Activated CD4-positive, alpha-beta memory T cell treated with anti-CD3 and anti-CD28 coated beads for 36 hours (primary cell): ENCODE data around the gene GMEB1. TPM values are rescaled to one million over a fixed set of nuclear protein-coding genes. Genes with fewer than 3 reads are reported as not detected.
A peak's percentile ranks its signal among the peaks of the same experiment; 100 is the strongest.
"Not testable (repeated sequence)": the region's sequence is repeated elsewhere in the genome, so short reads cannot be mapped to it uniquely, and the experiment has no call there.

Experiments
- CTCF ChIA-PET: fragments of 350-600 bp; sonication (Branson Sonifier 250); formaldehyde crosslinking; loops from one replicate; lab custom pipeline; 2021; ENCODE audit warnings: antibody characterized with exemption, inconsistent platforms; lab: Charles Lee
- POLR2A ChIA-PET: fragments of 350-600 bp; sonication (Branson Sonifier 250); formaldehyde crosslinking; loops from one replicate; lab custom pipeline; 2021; ENCODE audit warnings: antibody characterized with exemption; lab: Charles Lee
- DNase-seq: peaks from one replicate; pipeline ENCODE4 v3.0.0-alpha.2; 2020
- H3K27ac Mint-ChIP-seq: one replicate; pipeline ENCODE4 v1.8.0; 2021; ENCODE audit warnings: mixed read lengths
- H3K27me3 Mint-ChIP-seq: one replicate; pipeline ENCODE4 v1.8.0; 2021; ENCODE audit warnings: mixed read lengths
- H3K36me3 Mint-ChIP-seq: one replicate; pipeline ENCODE4 v1.8.0; 2021; ENCODE audit warnings: mixed read lengths
- H3K4me1 Mint-ChIP-seq: one replicate; pipeline ENCODE4 v1.8.0; 2021; ENCODE audit warnings: low read depth, mixed read lengths
- H3K4me3 Mint-ChIP-seq: one replicate; pipeline ENCODE4 v1.8.0; 2021; ENCODE audit warnings: mild to moderate bottlenecking, mixed read lengths
- H3K9me3 Mint-ChIP-seq: one replicate; pipeline ENCODE4 v1.8.0; 2021; ENCODE audit warnings: mixed read lengths
- intact Hi-C: fragments of 100-400 bp; cut with micrococcal nuclease; formaldehyde crosslinking; loops from one replicate; pipeline ENCODE4 v1.15.1; 2023
- total RNA-seq, 2 experiments: library from RNA; stranded (reverse); gene quantifications; one replicate each; pipeline ENCODE4 v1.2.3, GENCODE V29; 2021

GMEB1 gene, protein sequence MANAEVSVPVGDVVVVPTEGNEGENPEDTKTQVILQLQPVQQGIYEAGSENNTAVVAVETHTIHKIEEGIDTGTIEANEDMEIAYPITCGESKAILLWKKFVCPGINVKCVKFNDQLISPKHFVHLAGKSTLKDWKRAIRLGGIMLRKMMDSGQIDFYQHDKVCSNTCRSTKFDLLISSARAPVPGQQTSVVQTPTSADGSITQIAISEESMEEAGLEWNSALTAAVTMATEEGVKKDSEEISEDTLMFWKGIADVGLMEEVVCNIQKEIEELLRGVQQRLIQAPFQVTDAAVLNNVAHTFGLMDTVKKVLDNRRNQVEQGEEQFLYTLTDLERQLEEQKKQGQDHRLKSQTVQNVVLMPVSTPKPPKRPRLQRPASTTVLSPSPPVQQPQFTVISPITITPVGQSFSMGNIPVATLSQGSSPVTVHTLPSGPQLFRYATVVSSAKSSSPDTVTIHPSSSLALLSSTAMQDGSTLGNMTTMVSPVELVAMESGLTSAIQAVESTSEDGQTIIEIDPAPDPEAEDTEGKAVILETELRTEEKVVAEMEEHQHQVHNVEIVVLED
- total RNA-seq: 10 to 100 TPM; 21.4 to 22.6 TPM

DNA sequence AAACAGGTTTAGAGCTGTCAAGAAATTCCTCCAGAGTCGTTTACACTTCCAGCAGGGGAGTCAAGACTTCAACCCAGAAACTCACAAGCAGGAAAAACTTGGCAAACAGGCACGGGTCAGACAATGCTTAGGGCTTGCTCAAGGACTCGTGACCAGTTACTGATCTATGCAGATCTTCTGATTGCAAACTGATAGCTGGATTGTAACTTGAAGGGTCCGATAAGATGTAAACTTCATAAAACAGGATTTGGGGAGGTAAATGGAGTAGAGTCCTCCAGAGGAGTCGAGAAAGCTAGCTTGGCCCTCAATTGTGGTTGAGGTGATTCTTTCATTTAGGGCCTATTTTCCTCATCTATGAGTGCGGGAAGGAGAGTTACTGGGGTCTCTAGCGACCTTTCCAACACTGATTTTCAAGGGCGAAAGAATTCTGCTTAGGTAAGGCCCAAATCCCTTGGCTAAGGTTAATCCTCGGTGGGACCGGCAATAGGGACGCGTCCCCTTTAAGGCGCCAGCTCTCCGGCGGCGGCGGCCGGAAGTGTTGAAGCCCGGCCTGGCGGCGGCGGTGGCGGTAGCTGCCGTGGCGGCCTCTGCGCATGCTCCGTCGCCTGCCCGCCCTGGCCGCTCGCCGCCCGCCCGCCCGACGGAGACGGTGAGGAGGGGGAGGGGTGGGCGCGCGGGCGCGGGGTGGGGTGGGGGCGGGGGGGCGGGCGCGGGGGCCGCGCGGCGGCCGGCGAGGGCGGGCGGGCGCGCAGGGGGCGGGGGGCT, at the start of gene GMEB1:
Gene GMEB1, plus strand, starts transcription at position 594 of the 765 bp plus-strand sequence. CDS start 14,829 bp downstream, outside the sequence.
- Mint-ChIP-seq H3K27ac (peak within 1 kb of the TSS; percentile 99), H3K27me3 (no peaks in the 10 kb centered on the region), H3K36me3 (no peaks in the 10 kb centered on the region), H3K9me3 (no peaks in the 10 kb centered on the region), H3K4me3 (peak within 1 kb of the TSS; percentile 95), H3K4me1 (peaks cover 12% of the 10 kb centered on the region)
- DNase-seq: peak; percentile 91
- CTCF ChIA-PET: interaction anchor here (0.7 to 2.8 kb wide), 5 partner anchors 25 to 209 kb away, joined by 3 to 12 read pairs (median 4); partner anchors contain the start of genes TAF12 and YTHDF2
- intact Hi-C loops: loop anchor here (1.0 to 2.0 kb wide), 4 partner anchors 20 to 512 kb away; partner anchors contain the start of genes RNU11, SRSF4 and TAF12
- POLR2A ChIA-PET: interaction anchor here (0.6 to 5.5 kb wide), 10 partner anchors 9 to 513 kb away, joined by 3 to 120 read pairs (median 8); partner anchors contain the start of genes RNU11, SRSF4, TAF12 and TRNAU1AP

DNA sequence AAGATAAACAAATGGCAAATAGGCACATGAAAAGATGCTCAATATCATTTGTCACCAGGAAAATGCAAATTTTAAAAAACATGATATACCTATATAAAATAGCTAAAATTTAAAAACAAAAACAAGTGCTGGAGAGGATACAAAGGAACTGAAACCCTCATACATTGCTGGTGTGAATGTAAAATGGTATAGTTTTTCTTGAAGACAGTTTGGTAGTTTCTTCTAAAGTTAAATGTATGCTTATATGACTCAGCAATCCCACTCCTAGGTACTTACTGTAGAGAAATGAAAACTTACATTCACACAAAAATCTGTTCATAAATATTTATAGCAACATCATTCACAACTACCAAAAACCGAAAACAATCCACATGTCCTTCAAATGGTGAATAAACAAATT, 36.9 kb upstream of the GMEB1 start:
- Mint-ChIP-seq H3K4me3 (no peak overlapping the region), H3K27ac (no peak overlapping the region), H3K36me3 (peaks cover 3% of the 10 kb centered on the region), H3K4me1 (peaks cover 8% of the 10 kb centered on the region), H3K9me3 (no peaks in the 10 kb centered on the region), H3K27me3 (no peaks in the 10 kb centered on the region)
- DNase-seq: no peak
- intact Hi-C loops: no loop called here
- ChIA-PET POLR2A (interaction anchor here (0.8 kb wide), 1 partner anchor 50 kb away, joined by 3 read pairs; no protein-coding TSS in a partner anchor), CTCF (no interaction called here)

DNA sequence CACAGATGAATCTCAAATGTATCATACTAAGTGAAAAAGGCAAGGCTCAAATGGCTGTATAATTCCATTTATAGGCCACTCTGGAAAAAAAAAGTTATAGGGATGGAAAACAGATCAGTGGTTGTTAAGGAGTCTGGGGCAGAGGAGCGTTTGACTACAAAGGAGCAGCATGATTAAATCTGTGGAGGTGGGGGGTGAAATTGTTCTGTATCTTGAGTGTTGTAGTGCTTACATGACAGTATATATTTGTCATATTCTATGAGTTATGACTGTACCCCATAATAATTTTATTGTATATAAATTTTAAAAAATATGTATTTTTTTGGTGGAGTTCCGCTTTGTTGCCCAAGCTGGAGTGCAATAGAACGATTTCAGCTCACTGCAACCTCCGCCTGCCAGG, 36.0 kb upstream of the GMEB1 start:
- Mint-ChIP-seq H3K9me3 (no peaks in the 10 kb centered on the region), H3K27ac (no peak overlapping the region), H3K27me3 (no peaks in the 10 kb centered on the region), H3K4me1 (peaks cover 10% of the 10 kb centered on the region), H3K36me3 (peaks cover 3% of the 10 kb centered on the region), H3K4me3 (no peak overlapping the region)
- intact Hi-C loops: no loop called here
- CTCF ChIA-PET: no interaction called here
- no peak for DNase-seq
- POLR2A ChIA-PET: interaction anchor here (0.6 to 1.1 kb wide), 2 partner anchors 9 to 16 kb away, joined by 3 read pairs; partner anchors contain the start of gene RNU11

DNA sequence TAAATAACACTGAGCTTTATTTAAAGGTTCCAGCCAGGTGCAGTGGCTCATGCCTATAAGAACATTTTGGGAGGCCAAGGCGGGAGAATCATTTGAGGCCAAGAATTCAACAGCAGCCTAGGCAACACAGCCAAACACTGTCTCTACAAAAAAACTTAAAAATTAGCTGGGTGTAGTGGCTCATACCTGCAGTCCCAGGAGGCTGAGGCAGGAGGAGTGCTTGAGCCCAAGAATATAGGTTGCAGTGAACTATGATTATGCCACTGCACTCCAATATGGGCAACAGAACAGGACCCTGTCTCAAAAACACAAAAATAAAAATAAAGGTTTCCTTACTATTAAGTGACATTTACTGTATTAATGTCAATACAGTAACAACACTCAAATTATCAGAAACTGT, 27.8 kb upstream of the GMEB1 start:
- Mint-ChIP-seq H3K27me3 (no peaks in the 10 kb centered on the region), H3K4me3 (peak overlapping the region; percentile 93), H3K4me1 (peaks cover 35% of the 10 kb centered on the region), H3K27ac (no peak overlapping the region), H3K9me3 (no peaks in the 10 kb centered on the region), H3K36me3 (peaks cover 7% of the 10 kb centered on the region)
- CTCF ChIA-PET: interaction anchor here (1.0 to 1.7 kb wide), 6 partner anchors 28 to 237 kb away, joined by 4 to 10 read pairs (median 4); partner anchors contain the start of genes GMEB1 and YTHDF2
- POLR2A ChIA-PET: interaction anchor here (1.2 to 5.8 kb wide), 5 partner anchors 8 to 125 kb away, joined by 3 to 80 read pairs (median 4); partner anchors contain the start of genes RNU11, TRNAU1AP and YTHDF2
- intact Hi-C loops: loop anchor here (1.0 to 10.0 kb wide), 3 partner anchors 10 to 237 kb away; partner anchors contain the start of gene TRNAU1AP
- peak; percentile 44 for DNase-seq

DNA sequence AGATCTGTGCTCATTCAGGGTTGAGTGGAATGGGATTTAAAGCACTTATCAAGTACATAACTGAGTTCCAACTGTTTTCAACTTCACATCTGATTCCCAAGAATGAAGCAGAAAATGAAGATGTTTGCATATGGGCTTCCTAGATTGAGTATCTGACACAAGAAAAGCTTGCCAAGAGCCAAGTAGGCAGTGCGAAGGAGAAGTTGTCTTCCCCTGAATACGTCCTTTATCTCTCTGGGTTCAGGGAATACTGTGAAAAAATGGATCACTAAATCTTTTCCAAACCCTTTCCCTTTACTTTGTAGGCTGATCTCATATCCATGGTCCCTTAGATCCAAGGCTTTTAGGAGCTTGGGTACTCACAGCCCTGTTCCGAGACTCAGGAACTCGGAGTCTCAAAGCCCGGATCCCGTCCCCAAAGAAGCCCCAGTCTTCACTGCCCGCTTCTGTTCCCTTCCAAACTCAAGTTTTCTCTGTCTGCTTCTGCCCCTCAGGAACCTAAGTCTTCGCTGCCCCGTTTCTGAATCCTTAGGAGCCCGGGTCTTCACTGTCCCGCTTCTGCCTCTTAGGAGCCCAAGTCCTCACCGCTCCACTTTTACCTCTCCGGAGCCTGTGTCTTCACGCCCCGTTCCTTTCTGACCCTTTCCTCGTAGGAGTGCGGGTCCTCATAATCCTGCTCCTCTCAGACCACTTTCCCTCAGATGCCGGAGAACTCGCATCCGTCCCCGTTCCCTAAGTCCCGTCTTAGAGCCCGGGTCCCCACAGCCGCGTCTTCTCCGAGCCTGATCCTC, 26.3 kb upstream of the GMEB1 start:
- Mint-ChIP-seq H3K4me1 (peaks cover 39% of the 10 kb centered on the region), H3K27me3 (no peaks in the 10 kb centered on the region), H3K36me3 (peaks cover 7% of the 10 kb centered on the region), H3K4me3 (peak overlapping the region; percentile 93), H3K9me3 (no peaks in the 10 kb centered on the region), H3K27ac (peak overlapping the region; percentile 96)
- DNase-seq: no peak
- intact Hi-C loops: loop anchor here (2.0 to 10.0 kb wide), 4 partner anchors 87 to 313 kb away; partner anchors contain the start of genes MED18 and TRNAU1AP
- POLR2A ChIA-PET: interaction anchor here (0.7 to 5.8 kb wide), 16 partner anchors 9 to 539 kb away, joined by 3 to 80 read pairs (median 4); partner anchors contain the start of genes GMEB1, RCC1, SRSF4 and TRNAU1AP
- CTCF ChIA-PET: interaction anchor here (0.9 to 2.1 kb wide), 6 partner anchors 23 to 134 kb away, joined by 4 to 22 read pairs (median 4); partner anchors contain the start of genes GMEB1 and YTHDF2

DNA sequence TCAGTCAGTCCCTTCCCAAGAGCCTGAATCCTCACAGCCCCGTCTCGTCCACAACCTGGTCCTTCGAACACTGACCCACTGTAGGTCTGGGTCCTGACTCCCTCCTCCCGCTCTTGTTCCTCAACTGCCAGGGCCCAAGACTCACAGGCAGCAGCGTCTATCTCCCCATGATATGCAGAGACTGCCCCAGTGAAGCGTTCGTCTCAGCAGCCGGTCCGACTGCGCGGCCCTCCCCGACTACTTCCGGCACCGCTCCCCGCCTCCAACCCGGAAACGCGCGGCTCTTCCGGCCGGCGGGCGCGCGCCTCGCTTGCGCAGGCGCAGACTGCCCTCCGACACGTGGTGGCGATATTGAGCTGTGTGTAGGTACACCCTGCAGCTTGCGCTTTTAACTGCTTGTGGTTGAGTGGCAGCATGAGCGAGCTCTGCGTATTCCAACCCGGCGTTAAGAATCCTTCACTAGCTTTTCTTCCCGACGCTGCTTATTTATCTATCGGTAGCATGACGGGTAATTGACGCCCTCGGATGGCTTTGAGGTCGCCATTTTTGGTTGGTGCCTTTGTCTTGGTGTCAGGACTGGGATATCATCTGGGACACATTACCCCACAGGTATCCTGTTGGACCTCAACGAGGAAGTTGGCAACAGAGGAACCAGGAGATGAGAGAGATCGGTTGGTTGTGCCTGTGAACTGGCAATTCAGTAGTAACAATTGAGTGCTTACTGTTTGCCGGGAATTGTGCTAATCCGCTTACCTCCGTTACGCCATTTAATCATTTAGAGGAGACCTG, 25.5 kb upstream of the GMEB1 start, which contains the start of gene TAF12:
Gene TAF12, minus strand, starts transcription at position 221 of the 789 bp plus-strand sequence. CDS start 20,986 bp downstream, outside the sequence.
- Mint-ChIP-seq H3K27ac (peak within 1 kb of the TSS; percentile 96), H3K4me3 (peak within 1 kb of the TSS; percentile 93), H3K9me3 (no peaks in the 10 kb centered on the region), H3K36me3 (peaks cover 7% of the 10 kb centered on the region), H3K27me3 (no peaks in the 10 kb centered on the region), H3K4me1 (peaks cover 45% of the 10 kb centered on the region)
- intact Hi-C loops: loop anchor here (1.0 to 10.0 kb wide), 8 partner anchors 25 to 538 kb away; partner anchors contain the start of genes GMEB1, MED18, SRSF4 and TRNAU1AP
- DNase-seq: peak; percentile 95
- ChIA-PET CTCF (interaction anchor here (0.6 to 2.1 kb wide), 9 partner anchors 22 to 234 kb away, joined by 4 to 22 read pairs (median 4); partner anchors contain the start of genes GMEB1 and YTHDF2), POLR2A (interaction anchor here (0.7 to 5.8 kb wide), 15 partner anchors 10 to 538 kb away, joined by 3 to 80 read pairs (median 5); partner anchors contain the start of genes GMEB1, RCC1, SRSF4 and TRNAU1AP)

DNA sequence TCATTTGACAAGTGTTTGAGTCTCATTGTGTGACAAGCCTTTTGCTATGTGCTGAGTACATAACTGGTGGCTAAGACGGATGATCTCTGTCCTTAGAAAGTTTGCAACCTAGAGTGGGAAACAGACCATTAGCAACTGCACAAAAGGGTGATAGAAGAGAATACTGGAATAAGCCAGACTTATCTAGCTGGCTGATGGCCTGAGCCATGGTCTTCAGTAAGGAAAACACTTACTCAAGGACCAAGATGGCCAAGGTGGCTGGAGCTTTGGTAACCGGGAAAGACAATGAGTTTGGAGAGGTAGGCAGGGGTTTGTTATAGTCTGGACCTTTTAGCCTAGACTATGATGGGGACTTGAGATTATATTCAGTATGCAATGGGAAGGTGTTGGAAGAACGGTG, 24.1 kb upstream of the GMEB1 start:
- H3K4me1 Mint-ChIP-seq: peaks cover 51% of the 10 kb centered on the region
- DNase-seq: no peak
- intact Hi-C loops: loop anchor here (5.0 to 10.0 kb wide), 2 partner anchors 90 to 233 kb away; partner anchors contain the start of gene TRNAU1AP
- H3K27ac Mint-ChIP-seq: peak overlapping the region; percentile 96
- H3K9me3 Mint-ChIP-seq: no peaks in the 10 kb centered on the region
- ChIA-PET CTCF (interaction anchor here (1.1 to 2.1 kb wide), 2 partner anchors 92 to 232 kb away, joined by 6 to 22 read pairs; partner anchors contain the start of gene YTHDF2), POLR2A (interaction anchor here (1.9 to 5.8 kb wide), 6 partner anchors 26 to 139 kb away, joined by 5 to 80 read pairs (median 12); partner anchors contain the start of genes RCC1 and YTHDF2)
- peak overlapping the region; percentile 93 for H3K4me3 Mint-ChIP-seq
- H3K27me3 Mint-ChIP-seq: no peaks in the 10 kb centered on the region
- H3K36me3 Mint-ChIP-seq: peaks cover 9% of the 10 kb centered on the region

DNA sequence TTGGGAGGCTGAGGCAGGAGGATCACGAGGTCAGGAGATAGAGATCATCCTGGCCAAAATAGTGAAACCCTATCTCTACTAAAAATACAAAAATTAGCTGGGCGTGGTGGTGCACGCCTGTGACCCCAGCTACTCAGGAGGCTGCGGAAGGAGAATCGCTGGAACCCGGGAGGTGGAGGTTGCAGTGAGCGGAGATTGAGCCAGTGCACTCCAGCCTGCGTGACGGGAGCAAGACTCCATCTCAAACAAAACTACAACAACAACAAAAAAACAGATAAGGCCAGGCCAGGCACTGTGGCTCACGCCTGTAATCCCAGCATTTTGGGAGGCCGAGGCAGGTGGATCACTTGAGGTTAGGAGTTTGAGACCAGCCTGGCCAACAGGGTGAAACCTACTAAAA, 23.2 kb upstream of the GMEB1 start:
- H3K27me3 Mint-ChIP-seq, CTCF ChIA-PET, H3K4me3 Mint-ChIP-seq, H3K9me3 Mint-ChIP-seq, H3K36me3 Mint-ChIP-seq, DNase-seq: not testable (repeated sequence)
- POLR2A ChIA-PET: interaction anchor here (0.7 to 2.7 kb wide), 3 partner anchors 96 to 137 kb away, joined by 3 to 18 read pairs (median 3); no protein-coding TSS in a partner anchor
- peaks cover 44% of the 10 kb centered on the region for H3K4me1 Mint-ChIP-seq
- intact Hi-C loops: loop anchor here (5.0 to 10.0 kb wide), 2 partner anchors 91 to 398 kb away; partner anchors contain the start of gene TRNAU1AP
- H3K27ac Mint-ChIP-seq: peak overlapping the region; percentile 45

DNA sequence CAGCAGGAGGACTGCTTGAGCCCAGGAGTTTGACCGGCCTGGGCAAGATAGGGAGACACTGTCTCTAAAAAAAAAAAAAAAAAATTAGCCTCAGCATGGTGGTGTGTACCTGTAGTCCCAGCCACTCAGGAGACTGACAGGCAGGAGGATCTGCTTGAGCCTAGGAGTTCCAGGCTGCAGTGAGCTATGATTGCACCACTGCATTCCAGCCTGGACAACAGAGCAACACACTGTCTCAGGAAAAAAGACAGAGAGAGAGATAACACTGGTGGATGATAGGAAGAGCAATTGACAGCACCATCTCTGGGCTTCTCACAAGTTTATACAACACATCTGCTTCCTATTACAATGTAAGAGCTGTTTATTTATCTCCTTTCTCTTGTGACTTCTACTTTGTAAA, 22.5 kb upstream of the GMEB1 start:
- peaks cover 9% of the 10 kb centered on the region for H3K36me3 Mint-ChIP-seq
- H3K9me3 Mint-ChIP-seq: no peaks in the 10 kb centered on the region
- H3K4me1 Mint-ChIP-seq: peaks cover 38% of the 10 kb centered on the region
- ChIA-PET CTCF (interaction anchor here (0.6 to 1.4 kb wide), 2 partner anchors 64 to 91 kb away, joined by 3 to 6 read pairs; partner anchors contain the start of gene YTHDF2), POLR2A (interaction anchor here (1.2 to 5.2 kb wide), 2 partner anchors 22 to 137 kb away, joined by 3 to 120 read pairs; partner anchors contain the start of gene GMEB1)
- no peak overlapping the region for H3K4me3 Mint-ChIP-seq
- no peak for DNase-seq
- intact Hi-C loops: loop anchor here (5.0 to 10.0 kb wide), 2 partner anchors 91 to 399 kb away; partner anchors contain the start of gene TRNAU1AP
- H3K27ac Mint-ChIP-seq: peak overlapping the region; percentile 44
- no peaks in the 10 kb centered on the region for H3K27me3 Mint-ChIP-seq
